ENCODE data around the gene WDTC1.
A peak's percentile ranks its signal among the peaks of the same experiment; 100 is the strongest.

Gene WDTC1

DNA sequence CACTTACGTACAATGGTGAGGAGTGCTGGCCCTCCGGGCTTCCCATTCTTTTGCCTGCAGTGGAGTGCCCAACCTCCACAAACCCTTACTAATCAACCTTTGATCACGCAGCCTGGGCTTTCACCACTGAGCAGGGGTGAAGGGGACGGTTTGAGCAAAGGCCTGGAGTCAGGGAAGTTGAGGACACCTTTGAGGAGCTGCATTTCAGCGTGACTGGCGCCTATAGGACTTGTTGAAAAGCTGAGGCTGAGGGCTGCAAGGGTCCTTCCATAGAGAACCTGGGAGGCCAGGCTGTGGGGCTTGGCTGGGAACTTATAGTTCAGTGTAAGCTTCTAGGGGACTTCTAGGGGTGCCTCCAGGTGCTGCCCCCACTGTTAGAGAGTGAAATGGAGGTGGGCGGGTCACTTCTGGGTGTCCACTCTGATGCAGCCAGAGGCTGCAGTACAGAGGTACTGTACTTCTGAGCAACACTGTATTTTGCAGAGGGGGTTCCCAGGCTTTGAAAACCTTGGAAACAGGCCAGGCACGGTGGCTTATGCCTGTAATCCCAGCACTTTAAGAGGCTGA, 117.2 kb downstream of the WDTC1 start:
- DNase-seq (ENCODE audit: low read depth in 2 of 2, low spot score in 1 of 2), result no peak

DNA sequence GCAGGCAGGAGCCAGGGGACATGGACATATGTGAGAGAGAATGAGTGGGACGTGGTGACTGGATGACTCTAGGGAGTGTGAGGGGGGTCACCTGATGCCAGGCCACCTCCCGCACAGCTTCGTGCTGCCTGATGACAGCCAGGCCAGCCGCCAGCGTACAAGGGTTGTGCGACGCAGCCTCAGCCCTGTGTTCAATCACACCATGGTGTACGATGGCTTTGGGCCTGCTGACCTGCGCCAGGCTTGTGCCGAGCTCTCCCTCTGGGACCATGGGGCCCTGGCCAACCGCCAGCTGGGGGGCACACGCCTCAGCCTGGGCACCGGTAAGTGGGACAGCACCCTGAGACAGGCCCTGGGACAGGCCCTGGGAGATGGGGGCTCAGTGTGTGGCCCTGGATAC, 118.7 kb downstream of the WDTC1 start:
- no peak for DNase-seq (ENCODE audit: low read depth in 2 of 2, low spot score in 1 of 2)

DNA sequence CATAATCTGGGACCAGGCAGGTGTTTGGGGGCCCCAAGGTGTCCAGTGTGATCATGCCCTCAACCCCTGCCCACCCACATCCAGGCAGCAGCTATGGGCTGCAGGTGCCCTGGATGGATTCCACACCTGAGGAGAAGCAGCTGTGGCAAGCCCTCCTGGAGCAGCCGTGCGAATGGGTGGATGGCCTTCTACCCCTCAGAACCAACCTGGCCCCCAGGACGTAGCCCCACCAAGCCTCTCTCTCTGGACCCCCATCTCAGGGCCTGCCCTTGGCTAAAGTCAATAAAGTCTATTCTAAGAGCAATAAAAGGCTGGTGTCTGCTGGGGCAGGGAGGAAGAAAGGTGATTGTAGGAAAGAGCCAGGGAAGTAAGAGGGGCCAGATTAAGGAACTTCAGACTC, 119.2 kb downstream of the WDTC1 start:
- DNase-seq (ENCODE audit: low read depth in 2 of 2, low spot score in 1 of 2), result no peak

DNA sequence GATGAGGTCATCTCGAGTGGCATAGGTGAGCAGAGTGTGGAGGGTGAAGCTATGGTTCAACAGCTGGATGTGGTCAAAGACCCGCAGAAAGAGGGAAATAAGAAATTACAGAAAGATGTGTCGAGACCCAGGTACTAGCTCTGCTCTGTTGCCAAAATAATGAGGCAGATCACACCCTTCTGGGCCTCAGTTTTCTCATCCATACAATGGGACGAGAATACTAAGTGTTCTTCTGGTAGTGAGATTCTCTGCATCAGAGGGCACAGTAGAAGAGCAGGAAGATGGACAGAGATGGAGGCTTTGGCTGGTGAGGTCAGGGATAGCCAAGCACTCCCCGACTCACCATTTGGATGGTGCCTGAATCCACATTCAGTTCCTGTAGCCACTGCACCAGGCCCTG, 121.3 kb downstream of the WDTC1 start:
- no peak for DNase-seq (ENCODE audit: low read depth in 2 of 2, low spot score in 1 of 2)

DNA sequence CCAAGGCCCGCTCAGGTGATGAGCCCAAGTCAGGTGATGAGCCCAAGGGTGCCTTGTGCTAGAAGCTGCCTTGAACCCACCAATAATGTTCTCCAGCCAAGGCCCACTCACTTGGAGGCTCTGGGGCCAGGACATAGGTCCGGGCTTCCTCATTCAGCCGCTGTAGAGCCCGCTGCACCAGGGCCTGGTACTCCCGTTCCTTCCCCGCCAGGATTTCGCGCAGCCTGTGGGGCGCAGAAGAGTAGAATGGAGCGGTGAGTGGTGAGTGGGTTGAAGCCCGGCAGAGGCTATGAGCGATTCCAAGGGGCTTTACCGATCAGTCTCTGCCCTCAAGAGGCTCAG, 121.8 kb downstream of the WDTC1 start:
- DNase-seq (ENCODE audit: low read depth in 2 of 2, low spot score in 1 of 2), result no peak

DNA sequence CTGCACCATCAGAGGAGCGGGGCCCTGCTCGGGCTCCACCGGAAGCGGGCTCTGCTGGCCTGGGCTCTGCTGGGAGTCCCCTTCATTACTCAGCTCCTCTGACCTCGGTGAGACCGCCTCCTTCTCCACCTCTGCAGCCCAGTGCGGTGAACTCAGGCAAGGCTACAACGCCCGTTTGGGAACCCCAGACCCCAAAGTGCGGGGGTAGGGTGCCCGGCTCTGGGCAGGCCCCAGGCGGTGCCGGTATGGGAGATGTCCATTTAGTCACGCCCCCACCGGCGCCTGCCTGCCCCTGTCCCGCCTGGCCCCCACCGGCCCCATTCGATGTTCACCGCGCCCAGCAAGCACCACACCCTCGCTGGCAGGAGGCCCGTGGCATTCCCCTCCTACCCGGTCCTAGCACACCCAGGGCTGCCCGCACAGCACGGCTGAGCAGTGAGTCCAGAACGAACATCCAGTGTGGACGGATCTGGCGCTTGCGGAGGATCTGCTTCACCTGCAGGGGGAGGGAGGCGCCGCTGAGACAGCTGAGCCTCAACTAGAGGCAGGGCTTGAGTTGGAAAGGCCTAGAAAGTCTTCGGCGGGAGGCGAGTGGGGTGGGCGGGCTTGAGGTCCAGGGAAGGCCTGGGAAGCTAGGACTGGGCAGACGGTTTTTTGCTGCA, 122.3 kb downstream of the WDTC1 start:
- DNase-seq (ENCODE audit: low read depth in 2 of 2, low spot score in 1 of 2), result no peak

DNA sequence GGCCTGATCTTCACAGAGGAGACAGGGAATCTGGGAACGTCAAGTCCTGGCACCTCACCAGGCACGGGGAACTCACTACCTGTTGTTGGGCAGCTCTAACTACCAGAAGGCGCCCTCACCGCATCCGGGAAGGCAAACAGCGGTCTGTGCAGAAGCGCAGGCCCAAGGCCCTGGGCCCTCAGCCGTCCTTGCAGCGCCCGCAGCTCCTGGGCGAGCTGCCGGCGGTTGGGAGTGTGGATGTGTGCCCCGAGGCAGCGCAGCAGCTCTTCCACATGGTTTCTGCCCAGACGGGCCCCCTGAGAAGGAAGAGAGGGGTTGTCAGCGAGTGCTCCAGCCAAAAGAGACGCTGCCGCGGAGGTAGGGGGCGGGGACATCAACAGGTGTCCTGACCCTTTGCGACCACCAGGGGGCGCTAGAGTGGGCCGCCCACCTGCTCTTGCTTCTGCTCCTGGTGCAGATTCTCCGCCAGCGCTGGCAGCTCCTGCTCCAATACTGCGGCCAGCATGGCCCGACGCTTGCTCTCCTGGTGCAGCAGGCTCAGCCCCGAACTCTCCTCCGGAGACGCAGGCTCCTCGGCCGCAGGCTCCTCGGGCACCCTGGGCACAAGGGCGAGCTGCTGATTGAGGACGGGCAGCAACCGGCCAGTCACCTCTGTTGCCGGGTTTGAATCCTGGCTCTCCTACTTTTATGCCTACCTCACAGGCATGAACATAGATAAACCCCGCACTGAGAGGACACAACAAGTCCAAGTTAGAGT, 123.0 kb downstream of the WDTC1 start:
- peak; percentile 59 to 70 for DNase-seq (ENCODE audit: low read depth in 2 of 2, low spot score in 1 of 2)
